GM04504 (cell line): ENCODE measurements around the gene ATP1A2.

Experiments used
- DNase-seq: peaks from one replicate; pipeline ENCODE4 v3.0.0-alpha.2; 2012; ENCODE audit warnings: low read depth

The ATP1A2 gene

DNA sequence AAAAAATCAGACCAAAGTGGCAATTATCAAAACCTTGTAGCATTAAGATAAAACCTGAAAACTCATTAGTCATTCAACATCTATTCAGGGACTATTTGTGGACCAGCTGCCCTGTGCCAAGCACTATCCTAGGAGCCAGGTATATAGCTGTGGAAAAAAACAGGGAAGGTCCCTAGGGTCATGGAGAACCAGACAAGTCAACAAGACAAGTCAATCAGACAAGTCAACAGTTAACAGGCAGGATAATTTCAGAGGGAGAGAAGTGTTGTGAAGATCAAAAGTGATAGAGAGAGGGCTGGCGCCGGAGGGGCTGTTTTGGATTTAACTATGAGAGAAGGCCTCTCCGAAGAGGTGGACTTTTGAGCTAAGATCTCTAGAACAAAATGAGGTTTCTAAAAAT is 32.6 kb downstream of the ATP1A2 start:
- DNase-seq, result no peak

DNA sequence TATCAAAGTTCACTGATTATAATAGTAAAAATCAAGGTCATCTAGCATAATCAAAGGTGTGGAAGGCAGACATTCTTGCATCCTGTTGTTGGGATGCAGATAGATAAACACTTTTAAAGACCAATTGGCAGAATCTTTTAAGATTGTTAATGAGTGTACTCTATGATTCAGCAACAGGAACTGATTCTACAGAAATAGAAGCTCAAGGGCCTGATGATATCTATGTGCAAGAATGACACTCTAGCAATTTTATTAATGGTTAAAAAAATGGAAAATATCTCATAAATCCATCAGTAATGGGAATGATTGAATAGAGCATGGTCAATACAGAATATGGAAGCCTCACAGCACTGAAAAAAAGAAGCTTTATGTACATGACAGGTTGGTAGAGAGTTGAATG is 33.7 kb downstream of the ATP1A2 start:
- no peak for DNase-seq

DNA sequence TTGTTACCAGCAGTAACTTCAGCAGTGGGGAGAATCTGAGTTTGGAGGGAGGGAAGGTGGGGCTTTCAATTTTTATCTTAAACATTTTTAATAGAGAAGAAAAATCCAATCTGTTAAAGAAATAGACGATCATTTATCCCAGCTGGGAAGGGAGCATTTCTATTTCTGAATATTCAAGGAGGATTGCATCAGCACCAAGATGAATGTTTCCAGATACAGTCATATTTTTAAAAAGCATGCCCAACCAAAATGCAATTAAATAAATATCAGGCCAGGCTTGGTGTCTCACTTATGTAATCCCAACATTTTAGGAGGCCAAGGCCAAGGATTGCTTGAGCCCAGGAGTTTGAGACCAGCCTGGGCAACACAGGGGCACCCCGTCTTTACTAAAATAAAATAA is 34.2 kb downstream of the ATP1A2 start:
- DNase-seq, result peak; percentile 60

DNA sequence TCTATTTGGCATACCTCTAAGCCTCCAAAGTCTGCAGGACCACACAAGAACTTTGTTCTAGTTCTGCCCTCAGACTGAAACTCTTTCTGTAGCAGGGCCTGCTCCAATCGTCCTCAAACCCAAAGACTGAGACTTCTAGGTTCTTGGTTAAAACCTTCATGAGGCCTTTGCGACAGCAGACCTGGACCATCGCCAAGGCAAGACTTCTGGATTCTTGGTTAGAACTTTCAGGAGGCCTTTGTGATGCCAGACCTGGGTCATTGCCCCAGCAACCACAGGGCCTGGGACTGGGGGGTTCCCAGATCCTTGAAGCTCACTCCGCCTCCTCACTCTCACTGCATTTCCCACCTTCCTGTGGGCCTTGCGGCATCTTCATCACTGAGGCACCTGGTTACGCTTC is 35.7 kb downstream of the ATP1A2 start, which contains the start of gene ATP1A4:
ATP1A4 (plus strand) TSS at position 301 of the 400 bp plus-strand sequence. CDS start 438 bp downstream, outside the sequence.
- no peak for DNase-seq

- DNase-seq, result no peak
Observed at GRCh38 chr1:160154790-160155189, 39.2 kb downstream of the ATP1A2 start.

DNA sequence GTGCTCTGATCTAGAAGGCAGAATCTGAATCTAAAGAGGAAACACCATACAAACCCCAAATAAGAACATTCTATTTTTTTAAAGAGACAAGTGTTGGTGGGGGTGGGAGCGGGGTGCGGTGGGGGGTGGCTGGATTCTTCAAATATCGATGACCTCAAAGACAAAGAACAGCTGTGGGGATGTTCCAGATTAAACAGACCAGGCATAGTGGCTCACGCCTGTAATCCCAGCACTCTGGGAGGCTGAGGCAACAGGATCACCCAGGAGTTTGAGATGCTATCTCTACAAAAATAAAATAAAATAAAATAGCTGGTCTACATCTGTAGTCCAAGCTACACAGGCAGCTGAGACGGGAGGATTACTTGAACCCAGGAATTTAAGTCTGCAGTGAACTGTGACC is 40.8 kb downstream of the ATP1A2 start:
- no peak for DNase-seq

- no peak for DNase-seq
Observed at GRCh38 chr1:160157174-160157573, 41.6 kb downstream of the ATP1A2 start.

- no peak for DNase-seq
Observed at GRCh38 chr1:160158031-160158430, 42.5 kb downstream of the ATP1A2 start.

DNA sequence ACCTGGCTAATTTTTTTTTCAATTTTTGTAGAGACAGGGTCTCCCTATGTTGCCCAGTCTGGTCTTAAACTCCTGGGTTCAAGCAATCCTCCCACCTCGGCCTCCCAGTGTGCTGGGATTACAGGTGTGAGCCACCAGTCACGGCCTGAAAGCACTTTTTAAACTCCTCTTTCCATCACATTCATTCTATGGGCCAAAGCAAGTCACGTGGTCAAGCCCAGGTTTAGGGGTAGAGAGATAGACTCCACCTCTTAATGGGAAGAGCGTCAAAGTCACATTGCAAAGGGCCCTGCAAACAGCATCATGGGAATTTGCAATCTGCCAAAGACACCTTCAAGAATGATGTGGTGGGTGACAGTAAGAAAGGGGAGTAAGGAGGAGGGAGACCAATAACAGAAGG is 43.0 kb downstream of the ATP1A2 start:
- no peak for DNase-seq

DNA sequence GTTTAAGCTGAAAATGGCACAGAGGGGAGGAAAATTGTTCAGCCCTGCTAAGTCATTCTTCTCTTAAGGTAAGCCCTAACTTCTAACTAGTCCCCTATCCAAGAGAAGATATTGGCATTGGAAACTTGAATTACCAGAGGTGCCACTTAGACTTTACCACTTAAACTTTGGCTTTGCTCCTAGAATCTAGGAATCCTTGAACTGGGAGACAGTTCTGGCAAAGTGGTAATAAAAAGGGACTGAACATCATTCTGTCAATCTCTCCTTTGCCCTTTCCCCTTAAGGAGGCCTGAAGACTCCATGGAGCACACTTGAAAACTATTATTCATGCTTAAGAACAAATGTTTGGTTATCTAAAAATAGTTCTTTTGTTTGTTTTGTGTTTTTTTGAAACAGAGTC is 44.3 kb downstream of the ATP1A2 start:
- no peak for DNase-seq

GRCh38 chr1:160161965-160162705 is 46.6 kb downstream of the ATP1A2 start:
- DNase-seq, result no peak

DNA sequence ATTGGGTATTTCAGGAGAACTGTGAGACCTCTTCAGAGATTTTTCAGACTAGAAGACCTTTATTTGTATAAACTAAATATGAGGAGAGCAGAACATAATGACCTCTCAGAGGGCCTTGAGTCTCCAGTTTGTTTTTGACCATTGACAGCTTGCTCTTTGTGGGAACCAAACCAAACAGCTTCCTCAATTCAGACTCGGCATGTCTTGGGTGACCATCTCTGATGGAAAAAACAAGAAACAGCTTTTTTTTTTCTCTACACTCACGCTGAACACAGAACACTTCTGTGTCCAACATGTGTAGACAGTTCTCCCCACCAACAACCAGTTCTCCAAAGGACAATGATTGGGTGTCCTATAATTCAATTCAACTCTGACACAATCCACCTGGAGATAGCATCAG is 47.4 kb downstream of the ATP1A2 start:
- no peak for DNase-seq

- DNase-seq, result no peak
Observed at GRCh38 chr1:160163615-160164014, 48.1 kb downstream of the ATP1A2 start.

- DNase-seq, result no peak
Observed at GRCh38 chr1:160164121-160164520, 48.6 kb downstream of the ATP1A2 start.

DNA sequence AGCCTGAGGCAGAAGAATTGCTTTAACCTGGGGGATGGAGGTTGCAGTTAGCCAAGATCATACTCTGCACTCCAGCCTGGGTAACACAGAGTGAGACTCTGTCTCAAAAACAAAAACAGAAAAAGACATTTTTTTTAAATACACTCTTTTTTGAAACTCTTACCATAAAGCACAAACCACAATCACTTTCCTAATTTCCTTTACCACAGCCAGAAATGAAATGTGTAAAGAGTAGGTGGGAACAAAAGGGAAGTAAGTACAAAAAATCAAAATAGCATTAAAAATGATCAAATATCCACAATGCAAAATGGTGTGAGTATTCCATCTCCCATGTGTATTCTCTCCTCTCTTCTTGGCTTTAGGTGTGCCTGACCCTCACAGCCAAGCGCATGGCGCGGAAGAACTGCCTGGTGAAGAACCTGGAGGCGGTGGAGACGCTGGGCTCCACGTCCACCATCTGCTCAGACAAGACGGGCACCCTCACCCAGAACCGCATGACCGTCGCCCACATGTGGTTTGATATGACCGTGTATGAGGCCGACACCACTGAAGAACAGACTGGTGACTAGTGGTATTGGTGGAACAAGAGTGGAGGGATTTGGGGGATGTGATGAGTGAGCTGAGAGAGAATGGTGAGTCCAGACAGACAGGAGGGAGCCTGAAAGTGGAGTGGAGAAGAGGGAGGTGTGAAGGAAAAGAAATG is 50.8 kb downstream of the ATP1A2 start:
- no peak for DNase-seq

GRCh38 chr1:160167056-160167455 is 51.5 kb downstream of the ATP1A2 start:
- no peak for DNase-seq

- DNase-seq, result no peak
Observed at GRCh38 chr1:160167580-160167979, 52.0 kb downstream of the ATP1A2 start.

DNA sequence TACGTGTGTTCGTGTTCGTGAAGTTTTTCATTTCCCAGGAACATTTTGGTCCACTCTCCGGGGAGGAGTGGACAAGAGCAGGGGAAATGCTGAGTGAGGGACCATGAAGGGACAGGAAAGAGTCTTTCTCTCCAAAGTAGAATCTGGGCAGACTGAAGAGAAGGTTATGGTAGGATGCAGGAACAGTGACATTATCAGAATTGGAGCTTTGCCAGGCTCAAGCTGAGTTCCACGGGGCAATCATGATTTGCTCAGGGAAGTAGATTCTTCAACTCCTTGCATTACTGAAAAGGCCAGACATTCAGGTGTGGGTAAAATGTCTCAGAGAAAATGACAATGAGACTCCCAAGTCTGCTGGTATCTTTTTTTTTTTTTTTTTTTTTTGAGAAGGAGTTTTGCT is 52.5 kb downstream of the ATP1A2 start:
- DNase-seq, result no peak

- no peak for DNase-seq
Observed at GRCh38 chr1:160168609-160169369, 53.2 kb downstream of the ATP1A2 start.

DNA sequence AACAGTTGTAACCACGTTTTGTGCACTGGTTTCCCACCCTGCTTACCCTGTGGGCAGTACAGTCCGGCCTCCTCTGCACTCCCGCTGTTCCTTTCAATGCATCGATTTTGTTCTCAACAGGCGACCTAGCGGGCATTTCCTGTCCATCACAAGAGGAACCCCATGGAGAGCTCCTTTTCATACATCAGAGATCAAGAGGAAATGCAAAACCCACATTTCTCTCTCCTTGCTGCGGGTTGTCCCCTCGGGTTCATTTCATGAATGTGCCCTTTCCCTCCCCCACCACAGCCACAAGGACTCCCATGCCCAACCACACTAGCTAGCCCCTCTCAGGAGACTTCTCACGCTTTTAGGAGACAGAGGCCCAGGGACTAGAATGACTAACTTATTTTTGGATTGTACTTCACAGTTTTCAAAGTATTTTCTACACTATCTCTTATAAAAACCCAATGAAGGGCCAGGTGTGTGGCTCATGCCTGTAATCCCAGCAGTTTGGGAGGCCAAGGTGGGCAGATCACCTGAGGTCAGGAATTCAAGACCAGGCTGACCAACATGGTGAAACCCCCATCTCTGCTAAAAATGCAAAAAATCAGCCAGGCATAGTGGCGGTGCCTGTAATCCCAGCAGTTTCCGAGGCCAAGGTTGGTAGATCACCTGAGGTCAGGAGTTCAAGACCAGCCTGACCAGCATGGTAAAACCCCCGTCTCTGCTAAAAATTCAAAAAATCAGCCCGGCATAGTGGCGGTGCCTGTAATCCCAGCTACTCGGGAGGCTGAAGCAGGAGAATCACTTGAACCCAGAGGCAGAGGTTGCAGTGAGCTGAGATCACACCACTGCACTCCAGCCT is 54.2 kb downstream of the ATP1A2 start:
- no peak for DNase-seq

- DNase-seq, result no peak
Observed at GRCh38 chr1:160171354-160171753, 55.8 kb downstream of the ATP1A2 start.

DNA sequence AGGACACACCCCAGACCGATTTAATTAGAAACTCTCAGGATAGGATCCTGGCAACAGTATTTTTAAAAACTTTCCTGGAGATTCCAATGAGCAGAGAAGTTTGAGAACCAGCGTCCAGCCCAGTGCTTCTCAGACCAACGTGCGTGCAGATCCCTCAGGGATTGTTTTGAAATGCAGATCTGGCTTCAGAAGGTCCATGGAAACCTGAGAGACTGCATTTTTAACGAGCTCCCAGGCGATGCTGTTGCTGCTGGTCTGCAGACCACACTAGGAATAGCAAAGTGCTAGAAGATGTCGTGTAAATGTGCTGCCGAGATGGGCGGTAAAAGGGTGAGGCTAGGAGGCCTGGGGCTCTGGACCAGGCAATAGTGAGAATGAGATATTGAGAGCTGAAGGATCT is 56.4 kb downstream of the ATP1A2 start:
- DNase-seq, result no peak
